CD14-positive monocyte (primary cell): ENCODE measurements around the gene LRRC4C. TPM values are rescaled to one million over a fixed set of nuclear protein-coding genes. Genes with fewer than 3 reads are reported as not detected.

ENCODE experiments used
- DNase-seq, 3 donors: peaks; one replicate each; pipeline ENCODE4 v3.0.0-alpha.2; 2011 to 2022
- H2AFZ ChIP-seq: 2 replicates; pipeline ENCODE4 v1.6.0; 2012; ENCODE audit warnings: mild to moderate bottlenecking, low read depth, low read length, inconsistent platforms; ENCODE audit not compliant: insufficient read depth, poor library complexity, severe bottlenecking
- H3K27ac ChIP-seq, 2 donors: 1 replicate in 1 of 2; 2 replicates in 1 of 2; pipeline ENCODE4 v1.5.1; 2012 to 2013; ENCODE audit warnings: low read length in 2 of 2, control low read depth in 1 of 2, inconsistent platforms in 1 of 2, low read depth in 1 of 2, mild to moderate bottlenecking in 1 of 2
- H3K27me3 ChIP-seq, 2 donors: one replicate each; pipeline versions ENCODE4 v1.6.0 to v1.6.1; 2011 to 2013; ENCODE audit warnings: low read length in 2 of 2; ENCODE audit not compliant: control insufficient read depth in 2 of 2, insufficient read depth in 2 of 2
- H3K36me3 ChIP-seq, 2 donors: replicated peaks in 1 of 2; 1 replicate in 1 of 2; 2 replicates in 1 of 2; pipeline versions ENCODE4 v1.5.1 to v1.6.1; 2012 to 2013; ENCODE audit warnings: low read length in 2 of 2, control low read depth in 1 of 2, inconsistent platforms in 1 of 2, mild to moderate bottlenecking in 1 of 2; ENCODE audit not compliant: insufficient read depth in 2 of 2, control insufficient read depth in 1 of 2
- H3K4me1 ChIP-seq, 2 donors: 1 replicate in 1 of 2; 2 replicates in 1 of 2; pipeline versions ENCODE4 v1.5.1 to v1.6.1; 2012 to 2013; ENCODE audit warnings: low read length in 2 of 2, control low read depth in 1 of 2, inconsistent platforms in 1 of 2, mild to moderate bottlenecking in 1 of 2, moderate library complexity in 1 of 2; ENCODE audit not compliant: insufficient read depth in 2 of 2, control insufficient read depth in 1 of 2
- H3K4me2 ChIP-seq: replicated peaks from 2 replicates; pipeline ENCODE3; 2012; ENCODE audit warnings: low read length, moderate library complexity, mild to moderate bottlenecking; ENCODE audit not compliant: poor library complexity, severe bottlenecking; ENCODE audit errors: extremely low read depth
- H3K4me3 ChIP-seq, 3 experiments: fragments of 200-600 bp in 1 of 3; sonication (generic) in 1 of 3; replicated peaks in 1 of 3; 1 replicate in 2 of 3; 2 replicates in 1 of 3; pipeline ENCODE4 v1.5.1; 2011 to 2013; ENCODE audit warnings: low read length in 3 of 3, mild to moderate bottlenecking in 3 of 3, control low read depth in 2 of 3, low read depth in 2 of 3, inconsistent platforms in 1 of 3, moderate library complexity in 1 of 3
- H3K79me2 ChIP-seq: 2 replicates; pipeline ENCODE4 v1.6.0; 2012; ENCODE audit warnings: mild to moderate bottlenecking, control low read depth, inconsistent platforms, low read length, moderate library complexity; ENCODE audit not compliant: insufficient read depth
- H3K9ac ChIP-seq: 2 replicates; pipeline ENCODE4 v1.6.0; 2017; ENCODE audit warnings: low read length, mild to moderate bottlenecking; ENCODE audit not compliant: insufficient read depth, poor library complexity, severe bottlenecking
- H3K9me3 ChIP-seq, 2 donors: replicated peaks in 1 of 2; 1 replicate in 1 of 2; 2 replicates in 1 of 2; pipeline versions ENCODE4 v1.5.1 to v1.6.1; 2012 to 2013; ENCODE audit warnings: low read length in 2 of 2, control low read depth in 1 of 2; ENCODE audit not compliant: control insufficient read depth in 1 of 2, insufficient read depth in 1 of 2
- H4K20me1 ChIP-seq: 2 replicates; pipeline ENCODE4 v1.6.0; 2012; ENCODE audit warnings: mild to moderate bottlenecking, low read length, control low read depth, moderate library complexity; ENCODE audit not compliant: insufficient read depth
- H3K27ac Mint-ChIP-seq, 7 donors: one replicate each; pipeline ENCODE4 v1.8.0; 2020; ENCODE audit warnings: mild to moderate bottlenecking in 7 of 7, mixed read lengths in 7 of 7, moderate library complexity in 6 of 7, inconsistent platforms in 2 of 7
- H3K27me3 Mint-ChIP-seq, 3 donors: one replicate each; pipeline ENCODE4 v1.8.0; 2021 to 2022; ENCODE audit warnings: low read depth in 3 of 3, mild to moderate bottlenecking in 3 of 3, mixed read lengths in 3 of 3, moderate library complexity in 3 of 3, inconsistent platforms in 1 of 3
- H3K36me3 Mint-ChIP-seq, 2 donors: one replicate each; pipeline ENCODE4 v1.8.0; 2020; ENCODE audit warnings: mixed read lengths in 2 of 2, inconsistent platforms in 1 of 2, mild to moderate bottlenecking in 1 of 2
- H3K4me1 Mint-ChIP-seq: one replicate; pipeline ENCODE4 v1.8.0; 2020; ENCODE audit warnings: mild to moderate bottlenecking, mixed read lengths
- H3K4me3 Mint-ChIP-seq, 2 donors: one replicate each; pipeline ENCODE4 v1.8.0; 2020; ENCODE audit warnings: mild to moderate bottlenecking in 2 of 2, mixed read lengths in 2 of 2, moderate library complexity in 1 of 2
- H3K9me3 Mint-ChIP-seq, 7 donors: one replicate each; pipeline ENCODE4 v1.8.0; 2020 to 2022; ENCODE audit warnings: mixed read lengths in 7 of 7, mild to moderate bottlenecking in 6 of 7, moderate library complexity in 6 of 7, inconsistent platforms in 2 of 7
- CTCF ChIP-seq: fragments of 200-600 bp; IDR thresholded peaks from one replicate; pipeline ENCODE4 v1.8.0; 2022; ENCODE audit warnings: antibody characterized with exemption, mild to moderate bottlenecking
- WGBS: methylation state at CpG from one replicate; pipeline ENCODE4 v1.1.5; 2013; ENCODE audit warnings: missing lambda C conversion rate; ENCODE audit not compliant: insufficient coverage; 5-methylcytosine and 5-hydroxymethylcytosine counted together
- intact Hi-C, 2 donors: fragments of 100-400 bp; cut with micrococcal nuclease; formaldehyde crosslinking; loops; one replicate each; pipeline versions ENCODE4 v1.15.0 to v1.15.1; 2023
- polyA plus RNA-seq, 3 donors: library from polyadenylated mRNA; depleted of rRNA in 1 of 3; unstranded in 2 of 3; stranded (reverse) in 1 of 3; fragments of 300-500 nt in 2 of 3; fragments of >200 nt in 1 of 3; fragmentation: Illumina TruSeq in 2 of 3; gene quantifications; 1 replicate in 2 of 3; 2 replicates in 1 of 3; pipeline ENCODE4 v1.2.3, GENCODE V29; 2012 to 2021

LRRC4C gene
- polyA plus RNA-seq, 3 donors = not detected

GRCh38 chr11:40842750-40843339 is 616.6 kb downstream of the LRRC4C start:
- Mint-ChIP-seq H3K27ac (no peak overlapping the region), H3K4me1 (no peaks in the 10 kb centered on the region), H3K9me3 (peaks cover 0 to 11% (median 2%) of the 10 kb centered on the region in 7 donors), H3K4me3 (no peak overlapping the region), H3K27me3 (peaks cover 0 to 1% (median 0%) of the 10 kb centered on the region in 3 donors), H3K36me3 (no peaks in the 10 kb centered on the region)
- Histone ChIP-seq H3K27me3 (no peaks in the 10 kb centered on the region), H3K27ac (no peak overlapping the region), H3K4me1 (no peaks in the 10 kb centered on the region), H4K20me1 (no peaks in the 10 kb centered on the region), H3K4me2 (no peak overlapping the region), H3K9ac (no peak overlapping the region), H3K9me3 (no peaks in the 10 kb centered on the region), H2AFZ (no peak overlapping the region), H3K4me3 (no peak overlapping the region), H3K79me2 (no peaks in the 10 kb centered on the region), H3K36me3 (no peaks in the 10 kb centered on the region)
- no peak for DNase-seq
- 78% methylated on average over 3 of the region's 5 CpGs for WGBS
- TF ChIP-seq CTCF = no peak
- intact Hi-C loops = no loop called here

DNA sequence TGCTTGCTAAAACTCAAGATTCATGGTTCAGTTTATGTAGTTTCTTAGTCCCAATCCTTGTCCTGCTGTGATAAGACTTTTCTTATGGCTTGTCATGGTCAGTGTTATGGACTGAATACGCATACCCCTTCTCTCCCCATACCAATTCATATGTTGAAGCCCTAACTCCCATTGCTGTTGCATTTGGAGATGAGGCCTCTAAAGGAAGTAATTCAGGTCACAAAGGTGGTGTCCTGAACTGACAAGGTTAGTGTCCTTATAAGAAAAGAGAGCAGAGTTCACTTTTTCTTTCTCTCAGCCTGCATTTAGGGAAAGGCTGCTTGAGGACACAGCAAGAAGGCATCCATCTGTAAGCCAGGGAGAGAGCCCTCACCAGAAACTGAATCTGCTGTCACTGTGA is 618.2 kb downstream of the LRRC4C start:
- WGBS = no CpG with 5 or more reads among the region's 1 CpG
- no peak overlapping the region for H3K4me2 ChIP-seq
- H3K27me3 Mint-ChIP-seq = peaks cover 0 to 1% (median 0%) of the 10 kb centered on the region in 3 donors
- H3K9me3 ChIP-seq = no peaks in the 10 kb centered on the region
- H3K27ac ChIP-seq = no peak overlapping the region
- no peak overlapping the region for H3K4me3 Mint-ChIP-seq
- H3K4me1 ChIP-seq = no peaks in the 10 kb centered on the region
- H2AFZ ChIP-seq = no peak overlapping the region
- DNase-seq = no peak
- H4K20me1 ChIP-seq = no peaks in the 10 kb centered on the region
- no peaks in the 10 kb centered on the region for H3K4me1 Mint-ChIP-seq
- no peaks in the 10 kb centered on the region for H3K79me2 ChIP-seq
- no peaks in the 10 kb centered on the region for H3K27me3 ChIP-seq
- peaks cover 0 to 9% (median 2%) of the 10 kb centered on the region in 7 donors for H3K9me3 Mint-ChIP-seq
- no peak overlapping the region for H3K27ac Mint-ChIP-seq
- TF ChIP-seq CTCF = no peak
- H3K4me3 ChIP-seq = no peak overlapping the region
- no peak overlapping the region for H3K9ac ChIP-seq
- intact Hi-C loops = no loop called here
- no peaks in the 10 kb centered on the region for H3K36me3 ChIP-seq
- no peaks in the 10 kb centered on the region for H3K36me3 Mint-ChIP-seq
